Astrocyte (in vitro differentiated cells and primary cell): ENCODE results near the gene IPCEF1. TPM values are rescaled to one million over a fixed set of nuclear protein-coding genes. Genes with fewer than 3 reads are reported as not detected.

Source experiments
- DNase-seq: peaks from one replicate; pipeline ENCODE4 v3.0.0-alpha.2; 2010; ENCODE audit warnings: low read depth
- FAIRE-seq: peaks from 2 replicates; lab custom pipeline; 2011; peaks lifted over from hg19 to GRCh38; lab: Jason Lieb, UNC
- H2AFZ ChIP-seq: 2 replicates; pipeline ENCODE4 v1.6.0; 2012; ENCODE audit warnings: low read depth, low read length, inconsistent platforms
- H3K27ac ChIP-seq: 2 replicates; pipeline ENCODE4 v1.5.1; 2011; ENCODE audit warnings: low read depth, low read length, inconsistent platforms
- H3K27me3 ChIP-seq: 2 replicates; pipeline ENCODE4 v1.6.0; 2011; ENCODE audit warnings: low read length, inconsistent platforms; ENCODE audit not compliant: insufficient read depth
- H3K36me3 ChIP-seq: 2 replicates; pipeline ENCODE4 v1.5.1; 2011; ENCODE audit warnings: low read length, inconsistent platforms; ENCODE audit not compliant: insufficient read depth
- H3K4me1 ChIP-seq: 2 replicates; pipeline ENCODE4 v1.5.1; 2011; ENCODE audit warnings: low read length, inconsistent platforms; ENCODE audit not compliant: insufficient read depth
- H3K4me2 ChIP-seq: 2 replicates; pipeline ENCODE4 v1.6.0; 2012; ENCODE audit warnings: low read length, inconsistent platforms
- H3K4me3 ChIP-seq: 2 replicates; pipeline ENCODE4 v1.5.1; 2011; ENCODE audit warnings: low read depth, mild to moderate bottlenecking, low read length, inconsistent platforms; ENCODE audit not compliant: insufficient read depth
- H3K79me2 ChIP-seq: 2 replicates; pipeline ENCODE4 v1.6.0; 2012; ENCODE audit warnings: mild to moderate bottlenecking, low read length, inconsistent platforms; ENCODE audit not compliant: insufficient read depth
- H3K9ac ChIP-seq: 2 replicates; pipeline ENCODE4 v1.6.0; 2012; ENCODE audit warnings: mild to moderate bottlenecking, low read length, inconsistent platforms
- H3K9me3 ChIP-seq: 2 replicates; pipeline ENCODE4 v1.5.1; 2012; ENCODE audit warnings: low read depth, mild to moderate bottlenecking, low read length, inconsistent platforms; ENCODE audit not compliant: insufficient read depth
- H4K20me1 ChIP-seq: 2 replicates; pipeline ENCODE4 v1.6.0; 2012; ENCODE audit warnings: low read length, inconsistent platforms; ENCODE audit not compliant: insufficient read depth
- H3K27ac Mint-ChIP-seq: one replicate; pipeline ENCODE4 v1.8.0; 2021; ENCODE audit warnings: mild to moderate bottlenecking, mixed read lengths; ENCODE audit not compliant: unreplicated experiment
- H3K27me3 Mint-ChIP-seq: one replicate; pipeline ENCODE4 v1.8.0; 2021; ENCODE audit warnings: low read depth, mixed read lengths; ENCODE audit not compliant: unreplicated experiment
- H3K36me3 Mint-ChIP-seq: one replicate; pipeline ENCODE4 v1.8.0; 2021; ENCODE audit warnings: low read depth, mixed read lengths; ENCODE audit not compliant: unreplicated experiment
- H3K4me1 Mint-ChIP-seq: one replicate; pipeline ENCODE4 v1.8.0; 2021; ENCODE audit warnings: low read depth, mixed read lengths; ENCODE audit not compliant: unreplicated experiment
- H3K4me3 Mint-ChIP-seq: one replicate; pipeline ENCODE4 v1.8.0; 2021; ENCODE audit warnings: mild to moderate bottlenecking, moderate library complexity, mixed read lengths; ENCODE audit not compliant: unreplicated experiment
- H3K9me3 Mint-ChIP-seq: one replicate; pipeline ENCODE4 v1.8.0; 2021; ENCODE audit warnings: mild to moderate bottlenecking, mixed read lengths; ENCODE audit not compliant: unreplicated experiment
- EZH2 ChIP-seq: IDR thresholded peaks from 2 replicates; pipeline ENCODE4 v1.6.1; 2012; ENCODE audit warnings: mild to moderate bottlenecking, low read length, inconsistent platforms; ENCODE audit not compliant: insufficient read depth
- total RNA-seq: library from RNA; stranded (reverse); gene quantifications from 2 replicates; pipeline ENCODE4 v1.2.1, GENCODE V29; 2021
- TF ChIP-seq, protein P1 (sequence below): IDR thresholded peaks from 2 replicates; pipeline ENCODE4 v1.5.1; 2011; ENCODE audit warnings: low read depth, mild to moderate bottlenecking, inconsistent platforms, low read length, moderate library complexity; ENCODE audit not compliant: insufficient read depth

The IPCEF1 gene
- total RNA-seq, 1 donor from 2014 or later, result 0.16 TPM

DNA sequence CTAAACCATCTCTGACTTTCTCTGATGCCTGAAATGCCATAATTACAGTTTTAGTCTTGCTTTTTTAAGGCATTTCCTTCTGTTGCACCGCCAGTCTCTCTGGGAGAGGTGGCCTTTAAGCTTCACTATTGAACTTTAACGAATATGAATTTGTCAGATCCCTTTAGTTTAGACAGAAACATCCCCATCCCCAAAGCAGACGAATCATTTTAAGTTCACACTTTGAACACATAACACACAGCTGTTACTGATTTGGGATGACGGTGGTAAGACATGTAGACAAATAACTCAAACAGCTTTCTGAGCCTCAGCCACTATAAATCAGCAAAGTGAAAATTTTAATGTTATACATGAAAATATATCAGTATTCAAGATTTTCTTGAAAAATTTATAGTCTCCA is 7.2 kb upstream of the IPCEF1 start:
- Mint-ChIP-seq H3K9me3 (no peaks in the 10 kb centered on the region), H3K27ac (no peak overlapping the region), H3K4me3 (no peak overlapping the region), H3K36me3 (no peaks in the 10 kb centered on the region), H3K27me3 (peaks cover 1% of the 10 kb centered on the region), H3K4me1 (no peaks in the 10 kb centered on the region)
- Histone ChIP-seq H3K79me2 (no peaks in the 10 kb centered on the region), H2AFZ (no peak overlapping the region), H3K4me3 (no peak overlapping the region), H3K9ac (no peak overlapping the region), H3K9me3 (no peaks in the 10 kb centered on the region), H4K20me1 (no peaks in the 10 kb centered on the region), H3K27me3 (no peaks in the 10 kb centered on the region), H3K4me2 (no peak overlapping the region), H3K36me3 (no peaks in the 10 kb centered on the region), H3K4me1 (peaks cover 3% of the 10 kb centered on the region), H3K27ac (no peak overlapping the region)
- no peak for DNase-seq
- no peak for TF ChIP-seq EZH2
- TF ChIP-seq, protein P1, sequence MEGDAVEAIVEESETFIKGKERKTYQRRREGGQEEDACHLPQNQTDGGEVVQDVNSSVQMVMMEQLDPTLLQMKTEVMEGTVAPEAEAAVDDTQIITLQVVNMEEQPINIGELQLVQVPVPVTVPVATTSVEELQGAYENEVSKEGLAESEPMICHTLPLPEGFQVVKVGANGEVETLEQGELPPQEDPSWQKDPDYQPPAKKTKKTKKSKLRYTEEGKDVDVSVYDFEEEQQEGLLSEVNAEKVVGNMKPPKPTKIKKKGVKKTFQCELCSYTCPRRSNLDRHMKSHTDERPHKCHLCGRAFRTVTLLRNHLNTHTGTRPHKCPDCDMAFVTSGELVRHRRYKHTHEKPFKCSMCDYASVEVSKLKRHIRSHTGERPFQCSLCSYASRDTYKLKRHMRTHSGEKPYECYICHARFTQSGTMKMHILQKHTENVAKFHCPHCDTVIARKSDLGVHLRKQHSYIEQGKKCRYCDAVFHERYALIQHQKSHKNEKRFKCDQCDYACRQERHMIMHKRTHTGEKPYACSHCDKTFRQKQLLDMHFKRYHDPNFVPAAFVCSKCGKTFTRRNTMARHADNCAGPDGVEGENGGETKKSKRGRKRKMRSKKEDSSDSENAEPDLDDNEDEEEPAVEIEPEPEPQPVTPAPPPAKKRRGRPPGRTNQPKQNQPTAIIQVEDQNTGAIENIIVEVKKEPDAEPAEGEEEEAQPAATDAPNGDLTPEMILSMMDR, result no peak
- FAIRE-seq, result no peak

DNA sequence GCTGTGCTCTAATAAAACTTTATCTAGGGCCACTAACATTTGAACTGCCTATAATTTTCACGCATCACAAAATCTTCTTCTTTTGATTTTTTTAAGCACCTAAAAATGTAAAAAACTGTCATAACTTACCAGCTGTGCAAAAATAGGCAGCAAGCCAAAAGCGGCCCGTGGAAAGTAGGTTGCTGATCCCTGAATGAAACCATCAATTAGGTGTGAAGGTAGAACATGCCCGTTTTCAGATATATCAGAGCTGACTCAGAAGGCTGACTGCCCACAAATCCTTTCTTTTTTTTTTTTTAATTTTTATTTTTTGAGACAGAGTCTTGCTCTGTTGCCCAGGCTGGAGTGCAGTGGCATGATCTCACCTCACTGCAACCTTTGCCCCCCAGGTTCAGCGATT is 4.9 kb upstream of the IPCEF1 start:
- Histone ChIP-seq H3K79me2 (no peaks in the 10 kb centered on the region), H3K4me1 (peaks cover 3% of the 10 kb centered on the region), H4K20me1 (no peaks in the 10 kb centered on the region), H3K36me3 (no peaks in the 10 kb centered on the region), H2AFZ (no peak overlapping the region), H3K27me3 (no peaks in the 10 kb centered on the region), H3K9ac (no peak overlapping the region), H3K4me2 (no peak overlapping the region), H3K9me3 (no peaks in the 10 kb centered on the region), H3K27ac (no peak overlapping the region), H3K4me3 (no peak overlapping the region)
- Mint-ChIP-seq H3K4me1 (no peaks in the 10 kb centered on the region), H3K4me3 (no peak overlapping the region), H3K9me3 (no peaks in the 10 kb centered on the region), H3K36me3 (no peaks in the 10 kb centered on the region), H3K27ac (no peak overlapping the region), H3K27me3 (peaks cover 1% of the 10 kb centered on the region)
- no peak for FAIRE-seq
- no peak for DNase-seq
- TF ChIP-seq, protein P1, result no peak
- TF ChIP-seq EZH2, result no peak

DNA sequence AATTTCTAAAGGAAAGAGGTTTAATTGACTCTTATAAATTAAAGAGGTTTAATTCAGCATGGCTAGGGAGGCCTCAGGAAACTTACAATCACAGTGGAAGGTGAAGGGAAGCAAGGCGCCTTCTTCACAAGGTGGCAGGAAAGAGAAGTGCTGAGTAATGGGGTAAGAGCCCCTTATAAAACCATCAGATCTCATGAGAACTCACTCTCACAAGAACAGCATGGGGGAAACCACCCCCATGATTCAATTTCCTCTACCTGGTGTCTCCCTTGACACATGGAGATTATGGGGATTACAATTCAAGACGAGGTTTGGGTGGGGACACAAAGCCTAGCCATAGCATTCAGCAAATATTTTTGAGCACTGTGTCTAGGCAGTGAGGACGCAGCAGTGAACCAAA is 3.9 kb upstream of the IPCEF1 start:
- Mint-ChIP-seq H3K36me3 (no peaks in the 10 kb centered on the region), H3K27me3 (peaks cover 1% of the 10 kb centered on the region), H3K4me1 (no peaks in the 10 kb centered on the region), H3K4me3 (no peak overlapping the region), H3K27ac (no peak overlapping the region), H3K9me3 (no peaks in the 10 kb centered on the region)
- no peaks in the 10 kb centered on the region for H3K79me2 ChIP-seq
- peaks cover 3% of the 10 kb centered on the region for H3K4me1 ChIP-seq
- H3K9me3 ChIP-seq, result no peaks in the 10 kb centered on the region
- FAIRE-seq (no peak), DNase-seq (no peak)
- H3K36me3 ChIP-seq, result no peaks in the 10 kb centered on the region
- H3K27me3 ChIP-seq, result no peaks in the 10 kb centered on the region
- H3K27ac ChIP-seq, result no peak overlapping the region
- no peak overlapping the region for H3K9ac ChIP-seq
- H2AFZ ChIP-seq, result no peak overlapping the region
- no peak overlapping the region for H3K4me3 ChIP-seq
- H4K20me1 ChIP-seq, result no peaks in the 10 kb centered on the region
- TF ChIP-seq, protein P1, result no peak
- TF ChIP-seq EZH2, result no peak
- H3K4me2 ChIP-seq, result no peak overlapping the region
